ENCODE measurements around the gene MPHOSPH10.

The MPHOSPH10 gene

DNA sequence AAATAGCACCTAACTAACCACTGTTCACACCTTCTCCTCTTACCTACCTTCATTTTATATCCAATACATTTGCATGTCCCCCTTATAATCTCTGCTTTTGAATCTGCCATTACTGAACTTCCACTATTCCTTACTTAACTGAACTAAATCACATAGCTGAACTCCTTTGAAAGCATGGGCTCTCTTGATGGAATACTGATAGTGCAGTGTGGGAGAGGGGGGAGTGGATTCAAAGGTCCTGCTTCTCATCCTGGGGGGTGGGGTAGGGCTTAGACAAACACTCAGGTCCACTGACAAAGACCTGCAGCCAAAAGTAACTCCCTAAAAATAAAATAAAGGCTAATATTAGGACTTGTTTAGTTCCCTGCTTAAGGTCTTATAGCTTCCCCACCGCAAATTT, 9.0 kb upstream of the MPHOSPH10 start:
- Histone ChIP-seq H3K36me3 (replicated peaks; ENCODE audit: insufficient read depth, low read length) (peaks cover 2% of the 10 kb centered on the region; the same call in 1 of the 2 replicates), H3K4me2 (ENCODE audit: low read depth, low read length) (no peak overlapping the region), H3K79me2 (ENCODE audit: low read length) (peaks cover 11% of the 10 kb centered on the region), H3K4me1 (ENCODE audit: low read length) (no peaks in the 10 kb centered on the region), H3F3A (ENCODE audit: insufficient read depth, low read length) (no peaks in the 10 kb centered on the region), H3K9ac (ENCODE audit: low read length) (no peak overlapping the region), H3K9me2 (replicated peaks; ENCODE audit: insufficient read depth, low read length) (no peaks in the 10 kb centered on the region), H3K9me3 (replicated peaks; ENCODE audit: insufficient read depth, low read length) (no peaks in the 10 kb centered on the region), H3K4me3 (ENCODE audit: low read length) (no peak overlapping the region), H4K20me1 (ENCODE audit: insufficient read depth, low read length) (no peaks in the 10 kb centered on the region; the same call in 1 of the 2 replicates), H3K27me3 (replicated peaks; ENCODE audit: insufficient read depth, low read length) (no peaks in the 10 kb centered on the region), H3K27ac (ENCODE audit: low read length) (no peak overlapping the region), H2AFZ (ENCODE audit: low read length) (no peak overlapping the region)
- DNase-seq = no peak
- TF ChIP-seq EZH2 (optimal IDR thresholded peaks at IDR 0.05; ENCODE audit: low read depth, low read length) (no peak), EZH2phosphoT487 (IDR thresholded peaks at IDR 0.05; ENCODE audit: low read length) (no peak)
- TF ChIP-seq, protein P1, sequence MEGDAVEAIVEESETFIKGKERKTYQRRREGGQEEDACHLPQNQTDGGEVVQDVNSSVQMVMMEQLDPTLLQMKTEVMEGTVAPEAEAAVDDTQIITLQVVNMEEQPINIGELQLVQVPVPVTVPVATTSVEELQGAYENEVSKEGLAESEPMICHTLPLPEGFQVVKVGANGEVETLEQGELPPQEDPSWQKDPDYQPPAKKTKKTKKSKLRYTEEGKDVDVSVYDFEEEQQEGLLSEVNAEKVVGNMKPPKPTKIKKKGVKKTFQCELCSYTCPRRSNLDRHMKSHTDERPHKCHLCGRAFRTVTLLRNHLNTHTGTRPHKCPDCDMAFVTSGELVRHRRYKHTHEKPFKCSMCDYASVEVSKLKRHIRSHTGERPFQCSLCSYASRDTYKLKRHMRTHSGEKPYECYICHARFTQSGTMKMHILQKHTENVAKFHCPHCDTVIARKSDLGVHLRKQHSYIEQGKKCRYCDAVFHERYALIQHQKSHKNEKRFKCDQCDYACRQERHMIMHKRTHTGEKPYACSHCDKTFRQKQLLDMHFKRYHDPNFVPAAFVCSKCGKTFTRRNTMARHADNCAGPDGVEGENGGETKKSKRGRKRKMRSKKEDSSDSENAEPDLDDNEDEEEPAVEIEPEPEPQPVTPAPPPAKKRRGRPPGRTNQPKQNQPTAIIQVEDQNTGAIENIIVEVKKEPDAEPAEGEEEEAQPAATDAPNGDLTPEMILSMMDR (IDR thresholded peaks at IDR 0.05; ENCODE audit: low read length) = no peak

DNA sequence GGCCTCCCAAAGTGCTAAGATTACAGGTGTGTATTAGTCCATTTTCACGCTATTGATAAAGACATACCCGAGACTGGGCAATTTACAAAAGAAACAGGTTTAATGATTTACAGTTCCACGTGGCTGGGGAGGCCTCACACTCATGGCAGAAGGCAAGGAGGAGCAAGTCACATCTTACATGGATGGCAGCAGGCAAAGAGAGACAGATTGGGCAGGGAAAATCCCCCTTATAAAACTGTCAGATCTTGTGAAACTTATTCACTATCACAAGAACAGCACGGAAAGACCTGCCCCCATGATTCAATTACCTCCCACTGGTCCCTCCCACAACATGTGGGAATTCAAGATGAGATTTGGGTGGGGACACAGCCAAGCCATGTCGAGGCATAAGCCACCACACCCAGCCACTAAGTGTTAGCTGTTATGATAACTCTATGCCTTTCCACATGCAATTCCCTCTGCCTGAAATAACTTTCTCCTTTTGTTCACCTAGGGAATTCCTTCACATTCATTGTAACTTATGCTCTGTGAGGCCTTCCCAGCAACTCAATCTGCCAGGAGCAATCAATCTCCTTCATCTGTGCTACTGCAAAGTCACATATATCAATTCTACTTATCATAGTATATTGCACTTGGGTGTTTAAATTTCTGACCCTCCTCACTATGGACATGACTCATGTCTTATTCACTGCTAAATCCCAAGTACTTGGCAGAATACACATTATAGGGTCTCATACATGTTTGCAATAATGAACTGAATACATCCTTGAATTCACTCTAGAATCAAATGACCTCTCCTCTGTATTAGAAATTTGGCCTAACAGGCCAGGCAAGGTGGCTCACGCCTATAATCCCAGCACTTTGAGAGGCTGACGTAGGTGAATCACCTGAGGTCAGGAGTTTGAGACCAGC, 7.8 kb upstream of the MPHOSPH10 start:
- H4K20me1 ChIP-seq (ENCODE audit: insufficient read depth, low read length) = no peaks in the 10 kb centered on the region
- no peaks in the 10 kb centered on the region for H3K27me3 ChIP-seq (replicated peaks; ENCODE audit: insufficient read depth, low read length)
- H3K4me3 ChIP-seq (ENCODE audit: low read length) = no peak overlapping the region
- H3K27ac ChIP-seq (ENCODE audit: low read length) = no peak overlapping the region
- peaks cover 22% of the 10 kb centered on the region for H3K79me2 ChIP-seq (ENCODE audit: low read length)
- TF ChIP-seq, protein P1 (IDR thresholded peaks at IDR 0.05; ENCODE audit: low read length) = no peak
- TF ChIP-seq EZH2phosphoT487 (IDR thresholded peaks at IDR 0.05; ENCODE audit: low read length) (no peak), EZH2 (optimal IDR thresholded peaks at IDR 0.05; ENCODE audit: low read depth, low read length) (no peak)
- H3K9me3 ChIP-seq (replicated peaks; ENCODE audit: insufficient read depth, low read length) = no peaks in the 10 kb centered on the region
- H3K4me2 ChIP-seq (ENCODE audit: low read depth, low read length) = no peak overlapping the region
- DNase-seq = no peak
- peaks cover 2% of the 10 kb centered on the region; the same call in 1 of the 2 replicates for H3K36me3 ChIP-seq (replicated peaks; ENCODE audit: insufficient read depth, low read length)
- no peaks in the 10 kb centered on the region for H3K4me1 ChIP-seq (ENCODE audit: low read length)
- H3K9me2 ChIP-seq (replicated peaks; ENCODE audit: insufficient read depth, low read length) = no peaks in the 10 kb centered on the region
- no peaks in the 10 kb centered on the region for H3F3A ChIP-seq (ENCODE audit: insufficient read depth, low read length)
- H2AFZ ChIP-seq (ENCODE audit: low read length) = no peak overlapping the region
- H3K9ac ChIP-seq (ENCODE audit: low read length) = no peak overlapping the region

DNA sequence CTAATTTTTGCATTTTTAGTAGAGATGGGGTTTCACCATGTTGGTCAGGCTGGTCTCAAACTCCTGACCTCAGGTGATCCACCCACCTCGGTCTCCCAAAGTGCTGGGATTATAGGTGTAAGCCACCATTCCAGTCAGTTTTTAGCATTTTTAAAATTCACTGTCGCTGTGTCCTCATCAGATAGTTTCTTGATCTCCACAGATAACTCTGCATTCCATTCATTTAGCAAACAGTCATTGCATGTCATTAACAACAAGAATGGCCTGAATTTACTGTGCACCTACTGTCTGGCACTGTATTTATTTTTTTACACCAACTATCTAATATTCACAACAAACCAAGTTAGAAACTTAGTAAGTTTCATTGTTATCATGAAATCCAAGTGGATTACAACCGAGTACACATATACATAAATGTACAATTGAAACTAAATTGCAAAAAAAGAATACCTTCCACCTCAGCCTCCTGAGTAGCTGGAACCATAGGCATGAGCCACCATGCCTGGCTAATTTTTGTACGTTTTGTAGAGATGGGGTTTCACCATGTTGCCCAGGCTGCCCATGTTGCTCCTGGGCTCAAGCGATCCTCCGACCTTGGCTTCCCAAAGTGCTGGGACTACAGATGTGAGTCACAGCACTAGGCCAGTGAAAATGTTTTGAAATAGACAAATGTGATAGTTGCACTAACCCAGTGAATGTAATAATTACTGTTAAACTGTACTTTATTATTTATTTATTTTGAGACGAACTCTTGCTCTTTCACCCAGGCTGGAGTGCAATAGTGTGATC, 4.7 kb upstream of the MPHOSPH10 start:
- H3K27ac ChIP-seq (ENCODE audit: low read length) = no peak overlapping the region
- no peak overlapping the region for H3K4me2 ChIP-seq (ENCODE audit: low read depth, low read length)
- H2AFZ ChIP-seq (ENCODE audit: low read length) = no peak overlapping the region
- H3K9me2 ChIP-seq (replicated peaks; ENCODE audit: insufficient read depth, low read length) = no peaks in the 10 kb centered on the region
- no peaks in the 10 kb centered on the region for H4K20me1 ChIP-seq (ENCODE audit: insufficient read depth, low read length)
- H3F3A ChIP-seq (ENCODE audit: insufficient read depth, low read length) = no peaks in the 10 kb centered on the region
- no peaks in the 10 kb centered on the region for H3K9me3 ChIP-seq (replicated peaks; ENCODE audit: insufficient read depth, low read length)
- no peak overlapping the region for H3K9ac ChIP-seq (ENCODE audit: low read length)
- TF ChIP-seq EZH2 (optimal IDR thresholded peaks at IDR 0.05; ENCODE audit: low read depth, low read length) (no peak), EZH2phosphoT487 (IDR thresholded peaks at IDR 0.05; ENCODE audit: low read length) (no peak)
- TF ChIP-seq, protein P1 (IDR thresholded peaks at IDR 0.05; ENCODE audit: low read length) = no peak
- no peaks in the 10 kb centered on the region; the same call in 1 of the 2 replicates for H3K36me3 ChIP-seq (replicated peaks; ENCODE audit: insufficient read depth, low read length)
- DNase-seq = no peak
- peaks cover 49% of the 10 kb centered on the region for H3K79me2 ChIP-seq (ENCODE audit: low read length)
- no peaks in the 10 kb centered on the region for H3K4me1 ChIP-seq (ENCODE audit: low read length)
- no peak overlapping the region for H3K4me3 ChIP-seq (ENCODE audit: low read length)
- H3K27me3 ChIP-seq (replicated peaks; ENCODE audit: insufficient read depth, low read length) = no peaks in the 10 kb centered on the region
